Psoas muscle (tissue), 8 donors: ENCODE results near the gene BCAR1. TPM values are rescaled to one million over a fixed set of nuclear protein-coding genes. Genes with fewer than 3 reads are reported as not detected.

ENCODE experiments used
- ATAC-seq, 4 donors: fragments of 200-7000 bp; cut with Tn5 transposase; one replicate each; pipeline ENCODE4 v1.9.1; 2020; ENCODE audit warnings: moderate library complexity in 3 of 4, mild to moderate bottlenecking in 2 of 4
- DNase-seq, 2 donors: peaks; one replicate each; pipeline ENCODE4 v3.0.0-alpha.2; 2020
- H3K27ac ChIP-seq: fragments of 200-600 bp; one replicate; pipeline ENCODE4 v1.8.0; 2022
- H3K27me3 ChIP-seq, 3 donors: fragments of 200-600 bp in 1 of 3; one replicate each; pipeline versions ENCODE4 v1.6.1 to v1.8.0; 2013 to 2022; ENCODE audit warnings: low read length in 2 of 3, mild to moderate bottlenecking in 2 of 3, moderate library complexity in 1 of 3; ENCODE audit not compliant: insufficient read depth in 3 of 3
- H3K36me3 ChIP-seq, 2 donors: fragments of 200-600 bp in 1 of 2; one replicate each; pipeline versions ENCODE4 v1.6.1 to v1.8.0; 2013 to 2022; ENCODE audit warnings: low read depth in 1 of 2, mild to moderate bottlenecking in 1 of 2, moderate library complexity in 1 of 2; ENCODE audit not compliant: insufficient read depth in 1 of 2
- H3K4me1 ChIP-seq: fragments of 200-600 bp; one replicate; pipeline ENCODE4 v1.8.0; 2022
- H3K4me3 ChIP-seq: fragments of 200-600 bp; one replicate; pipeline ENCODE4 v1.8.0; 2022; ENCODE audit warnings: mild to moderate bottlenecking
- H3K9me3 ChIP-seq: fragments of 200-600 bp; one replicate; pipeline ENCODE4 v1.8.0; 2022
- WGBS, 3 donors: extraction: QIAGEN DNeasy Blood & Tissue Kit; methylation state at CpG; one replicate each; pipeline versions ENCODE4 v1.1.6 to v1.1.7; 2013; 5-methylcytosine and 5-hydroxymethylcytosine counted together
- intact Hi-C, 2 donors: fragments of 100-400 bp; cut with DNase I; formaldehyde crosslinking; loops; one replicate each; pipeline versions ENCODE4 v1.11.0 to v1.14.2; 2022
- long read RNA-seq, 2 donors: library from polyadenylated mRNA; unstranded; transcript quantifications; one replicate each; pipeline ENCODE4 v2.0.0, GENCODE V29; 2021
- polyA plus RNA-seq, 3 donors: library from polyadenylated mRNA; stranded (reverse); fragments of 200-250 nt; gene quantifications; one replicate each; pipeline ENCODE4 v1.2.3, GENCODE V29; 2013
- total RNA-seq, 4 donors: library from RNA; stranded (reverse); fragmentation: NEBNext Ultra II Directional in 2 of 4; extraction: Animal tissue kit (Norgen Biotek cat#: 25700) in 2 of 4; gene quantifications; one replicate each; pipeline versions ENCODE4 v1.2.1 to v1.2.4, GENCODE V29; 2021 to 2023
- TF ChIP-seq, protein P1 (sequence below): fragments of 200-600 bp; IDR thresholded peaks from one replicate; pipeline ENCODE4 v1.8.0; 2022; ENCODE audit warnings: antibody characterized with exemption
- donor health status: healthy with polysubstance abuse.
- donor health status: DM: no; HTN: no; CAD: no; lungs with moderate emphysema.
- donor health status: Bipolar disorder and iron deficiency.
- donor health status: healthy.
- donor health status: DM: yes; HTN: yes; CAD: no.
- donor health status: DM: no; HTN: no; CAD: no.
- donor health status: DM: no; HTN: no; CAD: no.
- donor health status: DM: yes; HTN: yes; CAD: no.

BCAR1 gene, protein sequence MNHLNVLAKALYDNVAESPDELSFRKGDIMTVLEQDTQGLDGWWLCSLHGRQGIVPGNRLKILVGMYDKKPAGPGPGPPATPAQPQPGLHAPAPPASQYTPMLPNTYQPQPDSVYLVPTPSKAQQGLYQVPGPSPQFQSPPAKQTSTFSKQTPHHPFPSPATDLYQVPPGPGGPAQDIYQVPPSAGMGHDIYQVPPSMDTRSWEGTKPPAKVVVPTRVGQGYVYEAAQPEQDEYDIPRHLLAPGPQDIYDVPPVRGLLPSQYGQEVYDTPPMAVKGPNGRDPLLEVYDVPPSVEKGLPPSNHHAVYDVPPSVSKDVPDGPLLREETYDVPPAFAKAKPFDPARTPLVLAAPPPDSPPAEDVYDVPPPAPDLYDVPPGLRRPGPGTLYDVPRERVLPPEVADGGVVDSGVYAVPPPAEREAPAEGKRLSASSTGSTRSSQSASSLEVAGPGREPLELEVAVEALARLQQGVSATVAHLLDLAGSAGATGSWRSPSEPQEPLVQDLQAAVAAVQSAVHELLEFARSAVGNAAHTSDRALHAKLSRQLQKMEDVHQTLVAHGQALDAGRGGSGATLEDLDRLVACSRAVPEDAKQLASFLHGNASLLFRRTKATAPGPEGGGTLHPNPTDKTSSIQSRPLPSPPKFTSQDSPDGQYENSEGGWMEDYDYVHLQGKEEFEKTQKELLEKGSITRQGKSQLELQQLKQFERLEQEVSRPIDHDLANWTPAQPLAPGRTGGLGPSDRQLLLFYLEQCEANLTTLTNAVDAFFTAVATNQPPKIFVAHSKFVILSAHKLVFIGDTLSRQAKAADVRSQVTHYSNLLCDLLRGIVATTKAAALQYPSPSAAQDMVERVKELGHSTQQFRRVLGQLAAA
- total RNA-seq (100 to 1,000 TPM in 2 of 4 donors, 10 to 100 TPM in 2; 61.8 to 108 (median 90.1) TPM), polyA plus RNA-seq (10 to 100 TPM; 66.3 to 90.7 (median 78.7) TPM)
- long read RNA-seq, donor 1, full-length matches to known transcripts, result 121 of 197 reads
- long read RNA-seq, donor 1, partial matches to known transcripts, result 55 of 197 reads
- long read RNA-seq, donor 1, other reads (novel, unspliced or antisense), result 21 of 197 reads
- long read RNA-seq, donor 2, full-length matches to known transcripts, result 245 of 404 reads
- long read RNA-seq, donor 2, partial matches to known transcripts, result 100 of 404 reads
- long read RNA-seq, donor 2, other reads (novel, unspliced or antisense), result 59 of 404 reads

DNA sequence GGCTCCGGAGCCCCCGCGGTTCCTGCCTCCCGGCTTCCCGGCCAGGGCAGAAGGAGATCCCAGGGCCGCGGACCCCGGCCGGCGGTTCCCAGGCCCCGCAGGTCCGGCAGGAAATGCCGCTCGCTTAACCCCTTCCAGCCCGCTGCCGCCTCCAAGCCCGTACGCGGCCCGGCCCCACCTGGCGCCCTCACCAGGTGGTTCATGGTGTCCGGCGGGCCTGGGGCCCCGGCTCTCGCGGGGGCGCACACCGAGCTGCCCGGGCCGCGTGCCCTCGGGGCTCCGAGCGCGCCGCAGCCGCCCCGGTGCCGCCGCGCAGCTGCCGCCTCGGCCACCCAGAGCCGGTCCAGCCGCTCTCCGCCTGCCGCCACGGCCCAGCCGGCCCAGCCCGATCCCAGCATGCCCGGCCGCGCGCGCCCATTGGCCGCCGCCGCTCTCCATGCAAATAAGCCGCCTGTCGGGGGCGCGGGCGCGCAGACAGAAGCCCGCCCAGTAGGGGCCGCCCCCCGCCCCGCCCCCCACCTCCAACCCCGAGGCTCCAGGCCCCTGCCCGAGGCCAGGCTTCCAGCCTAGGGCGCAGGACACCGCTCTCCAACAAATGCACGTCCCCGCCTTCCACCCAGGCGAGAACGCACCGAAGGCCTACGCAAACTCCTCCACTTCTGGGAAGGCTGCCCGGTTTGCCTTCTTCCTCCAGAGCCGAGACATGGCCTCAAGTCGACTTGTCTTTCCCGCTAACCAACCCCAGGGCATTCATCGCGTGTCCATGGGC lies at the start of gene BCAR1:
TSS of gene BCAR1 (minus strand) at position 345 of the 769 bp plus-strand sequence. CDS start at position 203, 142 bp downstream.
- DNase-seq (peak; percentile 90 to 92), ATAC-seq (peak; percentile 54 to 59 (median 57))
- TF ChIP-seq, protein P1, sequence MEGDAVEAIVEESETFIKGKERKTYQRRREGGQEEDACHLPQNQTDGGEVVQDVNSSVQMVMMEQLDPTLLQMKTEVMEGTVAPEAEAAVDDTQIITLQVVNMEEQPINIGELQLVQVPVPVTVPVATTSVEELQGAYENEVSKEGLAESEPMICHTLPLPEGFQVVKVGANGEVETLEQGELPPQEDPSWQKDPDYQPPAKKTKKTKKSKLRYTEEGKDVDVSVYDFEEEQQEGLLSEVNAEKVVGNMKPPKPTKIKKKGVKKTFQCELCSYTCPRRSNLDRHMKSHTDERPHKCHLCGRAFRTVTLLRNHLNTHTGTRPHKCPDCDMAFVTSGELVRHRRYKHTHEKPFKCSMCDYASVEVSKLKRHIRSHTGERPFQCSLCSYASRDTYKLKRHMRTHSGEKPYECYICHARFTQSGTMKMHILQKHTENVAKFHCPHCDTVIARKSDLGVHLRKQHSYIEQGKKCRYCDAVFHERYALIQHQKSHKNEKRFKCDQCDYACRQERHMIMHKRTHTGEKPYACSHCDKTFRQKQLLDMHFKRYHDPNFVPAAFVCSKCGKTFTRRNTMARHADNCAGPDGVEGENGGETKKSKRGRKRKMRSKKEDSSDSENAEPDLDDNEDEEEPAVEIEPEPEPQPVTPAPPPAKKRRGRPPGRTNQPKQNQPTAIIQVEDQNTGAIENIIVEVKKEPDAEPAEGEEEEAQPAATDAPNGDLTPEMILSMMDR, result peak; percentile 5
- Histone ChIP-seq H3K36me3 (no peaks in the 10 kb centered on the region), H3K4me3 (peak within 1 kb of the TSS; percentile 78), H3K9me3 (no peaks in the 10 kb centered on the region), H3K27me3 (no peaks in the 10 kb centered on the region), H3K4me1 (peaks cover 84% of the 10 kb centered on the region), H3K27ac (peak within 1 kb of the TSS; percentile 93)
- 1 to 3% (median 2%) methylated on average over 51 to 84 of the region's 84 CpGs for WGBS, 3 donors
- intact Hi-C loops, result loop anchor here in 1 of 2 donors (2.0 kb wide), 1 partner anchor 17 kb away; no protein-coding TSS in a partner anchor

DNA sequence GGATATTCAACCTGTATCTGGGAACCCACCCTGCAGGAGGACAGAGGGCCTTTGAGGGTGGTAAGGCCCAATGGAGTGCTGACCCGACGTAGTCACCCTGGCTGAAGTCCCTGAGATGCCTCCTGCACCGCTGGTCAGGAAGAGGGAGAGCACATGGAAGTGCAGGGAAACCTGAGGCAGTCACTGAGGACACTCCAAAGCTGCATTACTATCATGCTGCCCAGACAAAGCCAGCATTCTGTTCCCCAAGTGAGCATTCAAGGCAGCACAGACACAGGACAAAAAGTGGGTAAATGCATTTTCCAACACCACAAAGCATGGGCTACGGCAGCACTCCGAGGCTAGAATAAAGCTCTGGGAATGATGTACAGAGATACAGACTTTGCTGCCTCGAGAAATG lies 46.8 kb upstream of the BCAR1 start:
- TF ChIP-seq, protein P1, result no peak
- H3K27me3 ChIP-seq, result no peaks in the 10 kb centered on the region
- H3K36me3 ChIP-seq, result peaks cover 5 to 60% of the 10 kb centered on the region in 2 donors
- ATAC-seq, result no peak
- no peaks in the 10 kb centered on the region for H3K9me3 ChIP-seq
- no peak overlapping the region for H3K4me3 ChIP-seq
- no peak for DNase-seq
- intact Hi-C loops, result no loop called here
- H3K27ac ChIP-seq, result no peak overlapping the region
- 81 to 86% (median 83%) methylated on average over 6 of the region's 6 CpGs for WGBS, 3 donors
- peaks cover 6% of the 10 kb centered on the region for H3K4me1 ChIP-seq

DNA sequence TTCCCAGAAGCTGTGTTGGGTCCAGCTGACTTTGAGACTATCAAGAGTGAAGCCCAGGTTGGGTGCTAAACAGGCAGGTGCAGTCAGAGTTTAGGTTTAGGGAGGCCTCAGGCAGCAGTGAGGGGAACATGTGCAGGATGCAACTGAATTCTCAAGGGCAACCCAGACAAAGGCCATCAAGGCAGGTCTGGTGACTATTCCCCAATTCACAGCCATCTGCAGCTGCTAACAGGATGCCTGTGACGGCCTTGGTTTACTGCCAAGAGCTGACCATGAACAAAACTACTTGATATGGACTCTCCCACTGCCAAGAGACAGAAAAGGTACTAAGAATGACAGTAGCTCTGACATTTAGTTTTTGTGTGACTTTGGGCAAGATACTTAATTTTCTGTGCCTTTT lies 45.2 kb upstream of the BCAR1 start:
- no peak overlapping the region for H3K4me3 ChIP-seq
- no peak for DNase-seq
- peaks cover 2 to 66% of the 10 kb centered on the region in 2 donors for H3K36me3 ChIP-seq
- peaks cover 6% of the 10 kb centered on the region for H3K4me1 ChIP-seq
- intact Hi-C loops, result no loop called here
- WGBS, 3 donors, result 25 to 44% (median 28%) methylated on average over 1 of the region's 1 CpG
- peak overlapping the region; percentile 30 for H3K27ac ChIP-seq
- H3K27me3 ChIP-seq, result no peaks in the 10 kb centered on the region
- peak; percentile 63 to 82 (median 66) for ATAC-seq
- H3K9me3 ChIP-seq, result no peaks in the 10 kb centered on the region
- TF ChIP-seq, protein P1, result no peak
